NCI-H2029 (cell line): Measurements from ENCODE around the gene CPA1.
A peak's percentile ranks its signal among the peaks of the same experiment; 100 is the strongest.

Source experiments
- DNase-seq: peaks from one replicate; lab custom pipeline; 2025; lab: John Stamatoyannopoulos, UW

The CPA1 gene

GRCh38 chr7:130379921-130380860, at the start of gene CPA1:
TSS of gene CPA1 (plus strand) at chr7:130380494. CDS start at chr7:130380521, 27 bp downstream.
- DNase-seq: no peak

- no peak for DNase-seq
These were observed 47.8 kb upstream of the CPA1 start for GRCh38 chr7:130332259-130333053.

GRCh38 chr7:130333832-130334231, 46.5 kb upstream of the CPA1 start:
- DNase-seq: no peak

- DNase-seq: no peak
These were observed 46.0 kb upstream of the CPA1 start for GRCh38 chr7:130334274-130334673.

GRCh38 chr7:130337410-130337971, 42.8 kb upstream of the CPA1 start:
- no peak for DNase-seq

- no peak for DNase-seq
These were observed 42.1 kb upstream of the CPA1 start for GRCh38 chr7:130338233-130338632.

- DNase-seq: no peak
These were observed 38.4 kb upstream of the CPA1 start for GRCh38 chr7:130341882-130342281.

GRCh38 chr7:130342701-130343380, 37.5 kb upstream of the CPA1 start:
- DNase-seq: no peak

GRCh38 chr7:130344271-130344866, 35.9 kb upstream of the CPA1 start, which contains the start of gene CPA5:
TSS of gene CPA5 (plus strand) at chr7:130344816. CDS start at chr7:130346486, 1,670 bp downstream.
- no peak for DNase-seq

GRCh38 chr7:130345136-130345535, 35.2 kb upstream of the CPA1 start:
- peak; percentile 36 for DNase-seq

GRCh38 chr7:130345725-130346124, 34.6 kb upstream of the CPA1 start:
- no peak for DNase-seq

- no peak for DNase-seq
These were observed 34.0 kb upstream of the CPA1 start for GRCh38 chr7:130346177-130346905.

GRCh38 chr7:130346941-130347340, 33.4 kb upstream of the CPA1 start:
- DNase-seq: no peak

- no peak for DNase-seq
These were observed 30.1 kb upstream of the CPA1 start for GRCh38 chr7:130349911-130350782.

GRCh38 chr7:130350945-130351790, 29.1 kb upstream of the CPA1 start:
- no peak for DNase-seq

- no peak for DNase-seq
These were observed 28.6 kb upstream of the CPA1 start for GRCh38 chr7:130351791-130352090.

- DNase-seq: no peak
These were observed 27.9 kb upstream of the CPA1 start for GRCh38 chr7:130352194-130353074.

GRCh38 chr7:130353196-130353595, 27.1 kb upstream of the CPA1 start:
- no peak for DNase-seq
